ENCODE data around the gene COA4.

DNA sequence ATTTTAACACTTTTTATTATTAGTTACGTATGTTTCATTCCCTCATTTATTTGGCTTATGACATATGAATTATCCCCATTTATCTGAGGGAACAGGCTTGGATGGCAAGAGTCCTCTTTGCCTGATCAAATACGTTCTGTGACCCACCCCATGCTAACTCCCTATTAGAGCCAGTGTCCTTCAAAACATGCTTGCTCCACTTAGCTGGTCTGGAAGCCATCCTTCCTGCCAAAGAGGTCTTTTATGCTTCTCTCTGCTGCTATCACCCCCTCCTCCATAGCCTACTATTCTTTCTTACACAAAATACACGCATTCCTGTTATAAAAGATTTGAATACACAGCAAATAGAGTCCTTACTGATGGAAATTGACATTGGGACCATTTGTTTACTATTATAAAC lies 6.4 kb downstream of the COA4 start:
- TF ChIP-seq, protein P1, sequence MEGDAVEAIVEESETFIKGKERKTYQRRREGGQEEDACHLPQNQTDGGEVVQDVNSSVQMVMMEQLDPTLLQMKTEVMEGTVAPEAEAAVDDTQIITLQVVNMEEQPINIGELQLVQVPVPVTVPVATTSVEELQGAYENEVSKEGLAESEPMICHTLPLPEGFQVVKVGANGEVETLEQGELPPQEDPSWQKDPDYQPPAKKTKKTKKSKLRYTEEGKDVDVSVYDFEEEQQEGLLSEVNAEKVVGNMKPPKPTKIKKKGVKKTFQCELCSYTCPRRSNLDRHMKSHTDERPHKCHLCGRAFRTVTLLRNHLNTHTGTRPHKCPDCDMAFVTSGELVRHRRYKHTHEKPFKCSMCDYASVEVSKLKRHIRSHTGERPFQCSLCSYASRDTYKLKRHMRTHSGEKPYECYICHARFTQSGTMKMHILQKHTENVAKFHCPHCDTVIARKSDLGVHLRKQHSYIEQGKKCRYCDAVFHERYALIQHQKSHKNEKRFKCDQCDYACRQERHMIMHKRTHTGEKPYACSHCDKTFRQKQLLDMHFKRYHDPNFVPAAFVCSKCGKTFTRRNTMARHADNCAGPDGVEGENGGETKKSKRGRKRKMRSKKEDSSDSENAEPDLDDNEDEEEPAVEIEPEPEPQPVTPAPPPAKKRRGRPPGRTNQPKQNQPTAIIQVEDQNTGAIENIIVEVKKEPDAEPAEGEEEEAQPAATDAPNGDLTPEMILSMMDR (IDR thresholded peaks at IDR 0.05): no peak
- TF ChIP-seq POLR2A (IDR thresholded peaks at IDR 0.05): no peak
